ENCODE results near the gene SLC24A3.

SLC24A3 gene

DNA sequence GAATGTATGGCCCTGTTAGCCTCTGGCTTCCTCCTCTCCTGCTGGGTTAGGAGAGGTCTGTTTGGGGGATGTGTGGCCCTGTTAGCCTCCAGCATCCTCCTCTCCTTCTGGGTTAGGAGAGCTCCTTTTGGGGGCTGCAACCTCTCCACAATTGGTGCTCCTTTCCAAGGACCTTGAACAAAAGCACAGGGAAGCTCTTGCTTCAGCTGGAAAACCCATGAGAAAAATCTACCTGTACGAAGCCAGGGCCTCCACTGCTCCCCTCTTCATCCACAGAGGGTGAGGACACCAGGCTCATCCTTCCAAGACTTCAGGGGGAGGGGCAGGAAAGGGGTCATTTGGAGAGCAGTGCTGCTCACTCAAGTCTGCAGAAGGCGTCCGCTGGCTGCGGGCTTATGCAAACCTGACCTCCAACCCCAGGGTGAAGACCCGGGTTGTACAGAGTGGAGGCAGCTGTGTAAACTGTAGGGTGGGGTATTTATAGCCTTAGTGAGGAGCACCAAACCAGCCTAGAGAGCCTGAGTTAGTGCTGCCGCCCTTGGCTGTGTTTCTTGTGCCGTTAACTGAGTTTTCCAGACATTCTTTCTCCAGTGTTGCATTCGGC lies 62.1 kb downstream of the SLC24A3 start:
- TF ChIP-seq POLR2A (IDR thresholded peaks at IDR 0.05; ENCODE audit: extremely low read depth, insufficient read length) (no peak), MYC (IDR thresholded peaks at IDR 0.05; ENCODE audit: low read depth, low read length) (no peak)
- TF ChIP-seq, protein P1, sequence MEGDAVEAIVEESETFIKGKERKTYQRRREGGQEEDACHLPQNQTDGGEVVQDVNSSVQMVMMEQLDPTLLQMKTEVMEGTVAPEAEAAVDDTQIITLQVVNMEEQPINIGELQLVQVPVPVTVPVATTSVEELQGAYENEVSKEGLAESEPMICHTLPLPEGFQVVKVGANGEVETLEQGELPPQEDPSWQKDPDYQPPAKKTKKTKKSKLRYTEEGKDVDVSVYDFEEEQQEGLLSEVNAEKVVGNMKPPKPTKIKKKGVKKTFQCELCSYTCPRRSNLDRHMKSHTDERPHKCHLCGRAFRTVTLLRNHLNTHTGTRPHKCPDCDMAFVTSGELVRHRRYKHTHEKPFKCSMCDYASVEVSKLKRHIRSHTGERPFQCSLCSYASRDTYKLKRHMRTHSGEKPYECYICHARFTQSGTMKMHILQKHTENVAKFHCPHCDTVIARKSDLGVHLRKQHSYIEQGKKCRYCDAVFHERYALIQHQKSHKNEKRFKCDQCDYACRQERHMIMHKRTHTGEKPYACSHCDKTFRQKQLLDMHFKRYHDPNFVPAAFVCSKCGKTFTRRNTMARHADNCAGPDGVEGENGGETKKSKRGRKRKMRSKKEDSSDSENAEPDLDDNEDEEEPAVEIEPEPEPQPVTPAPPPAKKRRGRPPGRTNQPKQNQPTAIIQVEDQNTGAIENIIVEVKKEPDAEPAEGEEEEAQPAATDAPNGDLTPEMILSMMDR (IDR thresholded peaks at IDR 0.05; ENCODE audit: low read depth, low read length): no peak
- TF ChIP-seq, protein P2, sequence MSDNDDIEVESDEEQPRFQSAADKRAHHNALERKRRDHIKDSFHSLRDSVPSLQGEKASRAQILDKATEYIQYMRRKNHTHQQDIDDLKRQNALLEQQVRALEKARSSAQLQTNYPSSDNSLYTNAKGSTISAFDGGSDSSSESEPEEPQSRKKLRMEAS (IDR thresholded peaks at IDR 0.05; ENCODE audit: low read depth, low read length): no peak
- no peak for DNase-seq (ENCODE audit: low read depth)
- no peak overlapping the region for H3K4me3 ChIP-seq (ENCODE audit: low read depth, low read length)

DNA sequence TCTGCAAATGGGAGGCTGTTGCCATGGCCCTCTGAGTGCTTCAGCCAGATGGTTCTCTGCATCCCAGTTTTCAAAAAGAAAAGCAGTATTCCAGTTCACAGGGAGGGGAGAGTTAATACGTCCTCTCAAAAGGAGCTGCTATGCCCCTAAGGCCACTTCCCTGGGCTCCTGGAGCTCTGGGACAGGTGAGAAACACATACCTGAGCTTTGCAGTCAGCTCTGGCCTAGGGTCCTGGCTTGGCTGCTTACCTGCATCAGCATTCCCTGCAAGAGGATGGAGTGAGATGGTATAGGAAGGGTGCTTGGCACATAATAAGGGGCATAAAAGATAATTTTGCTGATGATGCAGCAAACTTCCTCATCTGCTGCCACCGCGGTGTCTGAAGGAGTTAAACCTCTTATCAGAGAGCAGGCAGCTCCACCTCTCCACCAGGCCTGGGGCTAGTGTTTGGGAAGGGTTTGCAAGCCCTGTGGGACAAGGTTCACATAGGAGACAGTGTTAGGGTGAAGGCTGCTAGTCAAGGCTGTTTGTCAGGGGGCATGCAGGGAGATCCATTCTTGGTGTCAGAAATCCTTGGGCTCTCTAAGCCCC lies 62.7 kb downstream of the SLC24A3 start:
- no peak for TF ChIP-seq POLR2A (IDR thresholded peaks at IDR 0.05; ENCODE audit: extremely low read depth, insufficient read length)
- TF ChIP-seq, protein P1 (IDR thresholded peaks at IDR 0.05; ENCODE audit: low read depth, low read length): no peak
- TF ChIP-seq, protein P2 (IDR thresholded peaks at IDR 0.05; ENCODE audit: low read depth, low read length): no peak
- TF ChIP-seq MYC (IDR thresholded peaks at IDR 0.05; ENCODE audit: low read depth, low read length): no peak

DNA sequence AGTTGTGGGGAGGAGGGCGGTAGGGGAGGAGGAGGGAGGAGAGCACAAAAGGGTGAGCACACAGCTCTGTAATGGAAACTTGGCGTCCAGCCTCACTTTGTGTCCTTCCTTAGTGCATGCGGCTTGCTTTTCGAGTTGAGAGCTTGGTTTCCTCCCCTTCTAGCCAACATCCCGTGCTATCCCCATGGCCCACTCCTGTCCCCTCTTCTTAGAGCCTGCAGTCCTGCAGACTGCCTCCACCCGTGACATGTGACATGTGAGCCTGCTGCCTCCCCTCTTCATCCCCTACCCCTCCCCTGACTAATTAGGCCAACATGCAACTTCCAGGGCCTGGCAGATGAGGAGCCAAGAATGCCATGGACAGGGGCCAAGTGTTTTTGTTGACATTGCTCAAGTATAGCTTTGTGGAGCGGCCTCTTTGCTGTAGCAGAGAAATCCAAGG lies 63.2 kb downstream of the SLC24A3 start:
- TF ChIP-seq MYC (IDR thresholded peaks at IDR 0.05; ENCODE audit: low read depth, low read length): no peak
- no peak for DNase-seq (ENCODE audit: low read depth)

More for the DNA sequence above, 62.7 kb downstream of the SLC24A3 start:
- DNase-seq (ENCODE audit: low read depth): peak; percentile 79
- no peak overlapping the region for H3K4me3 ChIP-seq (ENCODE audit: low read depth, low read length)

DNA sequence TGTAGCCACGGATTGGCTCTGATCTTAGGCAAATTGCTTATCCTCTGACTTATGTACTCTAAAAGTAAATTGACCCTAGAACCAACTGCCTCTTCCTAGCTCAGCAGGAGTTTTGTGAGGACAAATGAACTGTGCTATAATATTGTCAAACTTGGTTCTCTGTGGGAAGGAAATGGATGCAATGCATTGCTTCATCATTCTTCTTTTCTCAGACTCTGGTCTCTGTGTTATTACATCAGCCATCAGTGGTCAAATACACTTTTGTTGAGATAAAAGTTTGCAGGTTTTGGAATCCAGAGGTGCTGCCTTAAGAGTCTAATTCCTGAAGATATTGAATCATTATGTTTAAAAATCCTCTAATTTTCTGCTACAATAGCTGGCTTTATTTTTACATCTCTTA lies 64.9 kb downstream of the SLC24A3 start:
- H3K4me3 ChIP-seq (ENCODE audit: low read depth, low read length): no peak overlapping the region
- TF ChIP-seq POLR2A (IDR thresholded peaks at IDR 0.05; ENCODE audit: extremely low read depth, insufficient read length): no peak
- TF ChIP-seq, protein P1 (IDR thresholded peaks at IDR 0.05; ENCODE audit: low read depth, low read length): no peak
- TF ChIP-seq, protein P2 (IDR thresholded peaks at IDR 0.05; ENCODE audit: low read depth, low read length): no peak
- DNase-seq (ENCODE audit: low read depth): peak; percentile 73

More for the DNA sequence above, 63.2 kb downstream of the SLC24A3 start:
- no peak overlapping the region for H3K4me3 ChIP-seq (ENCODE audit: low read depth, low read length)

DNA sequence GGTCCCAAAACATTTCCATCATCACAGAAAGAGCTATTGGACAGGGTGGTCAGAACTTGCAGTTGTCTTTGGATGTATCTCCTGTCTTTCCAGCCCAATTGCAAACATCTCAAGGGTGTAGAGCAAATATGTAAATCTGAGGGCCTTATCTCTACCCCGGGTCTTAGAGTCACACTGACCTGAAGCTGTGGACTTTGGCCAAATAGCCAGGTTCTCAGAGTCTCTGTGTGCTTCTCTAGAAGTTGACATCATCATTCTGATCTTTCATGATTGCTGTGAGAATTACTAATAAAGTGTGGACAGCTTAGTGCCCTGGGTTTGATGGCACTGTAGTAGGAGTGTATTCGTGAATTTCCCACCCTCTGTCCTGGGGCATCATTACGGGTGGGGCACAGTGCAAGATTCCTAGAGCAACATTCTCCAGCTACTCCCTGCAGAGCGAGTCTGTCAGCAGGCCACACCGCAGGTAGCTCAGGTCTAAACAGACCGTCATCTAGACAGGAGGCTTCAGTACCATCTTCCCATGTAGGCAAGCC lies 71.1 kb downstream of the SLC24A3 start:
- DNase-seq (ENCODE audit: low read depth): no peak
- H3K4me3 ChIP-seq (ENCODE audit: low read depth, low read length): no peak overlapping the region
- TF ChIP-seq, protein P2 (IDR thresholded peaks at IDR 0.05; ENCODE audit: low read depth, low read length): no peak
- TF ChIP-seq, protein P1 (IDR thresholded peaks at IDR 0.05; ENCODE audit: low read depth, low read length): no peak
- TF ChIP-seq POLR2A (IDR thresholded peaks at IDR 0.05; ENCODE audit: extremely low read depth, insufficient read length) (no peak), MYC (IDR thresholded peaks at IDR 0.05; ENCODE audit: low read depth, low read length) (no peak)

DNA sequence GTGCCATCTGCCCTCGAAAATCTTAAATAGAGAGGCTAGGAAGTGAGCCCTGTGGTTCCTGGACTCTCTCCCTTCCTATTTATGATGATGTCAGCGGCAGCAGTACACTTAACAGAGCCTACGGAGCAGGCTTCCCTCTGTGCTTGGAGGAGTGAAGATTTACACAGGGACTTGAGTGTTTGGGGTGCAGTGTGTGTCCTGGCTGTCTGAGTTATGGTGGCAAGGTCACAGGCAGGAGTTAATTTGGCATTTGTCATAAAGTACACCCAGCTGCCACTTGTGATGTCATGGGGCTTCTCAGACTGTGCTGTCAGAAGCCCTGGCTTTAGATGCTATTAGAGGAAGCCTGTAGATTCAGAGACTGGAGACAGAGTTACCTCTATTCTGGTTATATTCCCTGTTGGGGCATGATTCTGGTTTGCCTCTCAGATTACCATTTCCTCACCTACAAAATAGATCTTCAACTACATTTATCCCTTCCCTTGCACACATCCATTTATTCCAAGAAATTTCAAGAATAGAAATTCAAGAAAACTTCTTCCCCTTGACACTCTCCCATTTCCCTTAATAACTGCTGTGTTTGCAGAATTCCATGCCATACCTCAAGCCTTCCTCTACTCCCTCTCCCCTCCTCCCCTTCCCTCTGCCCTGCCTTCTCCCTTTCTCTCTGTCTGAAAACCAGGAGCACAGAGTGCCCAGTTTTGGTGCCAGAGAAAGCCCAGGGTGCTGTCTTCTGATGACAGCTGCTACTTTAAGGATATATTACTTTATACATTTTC lies 72.1 kb downstream of the SLC24A3 start:
- no peak overlapping the region for H3K4me3 ChIP-seq (ENCODE audit: low read depth, low read length)
- no peak for DNase-seq (ENCODE audit: low read depth)

More for the DNA sequence above, 72.1 kb downstream of the SLC24A3 start:
- TF ChIP-seq, protein P2 (IDR thresholded peaks at IDR 0.05; ENCODE audit: low read depth, low read length): no peak
- TF ChIP-seq POLR2A (IDR thresholded peaks at IDR 0.05; ENCODE audit: extremely low read depth, insufficient read length) (no peak), MYC (IDR thresholded peaks at IDR 0.05; ENCODE audit: low read depth, low read length) (no peak)
- TF ChIP-seq, protein P1 (IDR thresholded peaks at IDR 0.05; ENCODE audit: low read depth, low read length): no peak

Measured in NB4 (cell line).